OCI-LY1 (cell line): ENCODE measurements around the gene OXSR1.

ENCODE experiments used
- EZH2 ChIP-seq: fragments of 200-600 bp; sonication (generic), shearing (Covaris generic); IDR thresholded peaks from 2 replicates; pipeline ENCODE4 v1.8.0; 2017; ENCODE audit warnings: borderline replicate concordance, mixed run types, mild to moderate bottlenecking, antibody characterized with exemption, low read length, moderate library complexity, mixed read lengths
- TF ChIP-seq, protein P1 (sequence below): fragments of 200-600 bp; sonication (generic), shearing (Covaris generic); IDR thresholded peaks from 2 replicates; pipeline ENCODE4 v1.5.1; 2017; ENCODE audit warnings: mild to moderate bottlenecking, antibody characterized with exemption, low read length, moderate library complexity, mixed read lengths

DNA sequence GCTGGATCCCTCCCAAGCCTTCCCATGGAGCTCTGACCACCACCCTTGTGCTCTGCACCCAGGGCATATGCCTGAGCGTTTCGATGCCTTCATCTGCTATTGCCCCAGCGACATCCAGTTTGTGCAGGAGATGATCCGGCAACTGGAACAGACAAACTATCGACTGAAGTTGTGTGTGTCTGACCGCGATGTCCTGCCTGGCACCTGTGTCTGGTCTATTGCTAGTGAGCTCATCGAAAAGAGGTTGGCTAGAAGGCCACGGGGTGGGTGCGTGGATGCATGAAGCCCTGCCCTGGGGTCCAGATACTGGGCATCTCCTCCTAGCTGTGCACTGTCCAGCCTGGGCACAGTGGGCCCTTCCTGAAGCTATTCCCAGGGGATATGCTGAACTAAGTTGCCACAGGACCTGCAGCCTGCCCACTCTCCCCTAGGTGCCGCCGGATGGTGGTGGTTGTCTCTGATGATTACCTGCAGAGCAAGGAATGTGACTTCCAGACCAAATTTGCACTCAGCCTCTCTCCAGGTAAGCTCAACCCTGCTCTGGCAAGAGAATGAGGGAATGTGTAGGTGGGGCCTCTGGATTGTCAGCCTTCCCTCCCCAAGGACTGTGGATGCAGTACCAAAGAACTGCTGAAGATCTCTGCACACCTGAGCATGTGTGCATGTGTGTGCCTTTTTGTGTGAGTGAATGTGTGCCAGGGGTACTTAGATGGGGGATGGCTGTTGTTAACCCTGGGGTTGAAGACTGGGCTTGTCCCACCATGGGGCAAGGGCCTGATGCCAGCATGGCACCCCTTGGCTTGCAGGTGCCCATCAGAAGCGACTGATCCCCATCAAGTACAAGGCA, 24.8 kb upstream of the OXSR1 start:
- TF ChIP-seq, protein P1, sequence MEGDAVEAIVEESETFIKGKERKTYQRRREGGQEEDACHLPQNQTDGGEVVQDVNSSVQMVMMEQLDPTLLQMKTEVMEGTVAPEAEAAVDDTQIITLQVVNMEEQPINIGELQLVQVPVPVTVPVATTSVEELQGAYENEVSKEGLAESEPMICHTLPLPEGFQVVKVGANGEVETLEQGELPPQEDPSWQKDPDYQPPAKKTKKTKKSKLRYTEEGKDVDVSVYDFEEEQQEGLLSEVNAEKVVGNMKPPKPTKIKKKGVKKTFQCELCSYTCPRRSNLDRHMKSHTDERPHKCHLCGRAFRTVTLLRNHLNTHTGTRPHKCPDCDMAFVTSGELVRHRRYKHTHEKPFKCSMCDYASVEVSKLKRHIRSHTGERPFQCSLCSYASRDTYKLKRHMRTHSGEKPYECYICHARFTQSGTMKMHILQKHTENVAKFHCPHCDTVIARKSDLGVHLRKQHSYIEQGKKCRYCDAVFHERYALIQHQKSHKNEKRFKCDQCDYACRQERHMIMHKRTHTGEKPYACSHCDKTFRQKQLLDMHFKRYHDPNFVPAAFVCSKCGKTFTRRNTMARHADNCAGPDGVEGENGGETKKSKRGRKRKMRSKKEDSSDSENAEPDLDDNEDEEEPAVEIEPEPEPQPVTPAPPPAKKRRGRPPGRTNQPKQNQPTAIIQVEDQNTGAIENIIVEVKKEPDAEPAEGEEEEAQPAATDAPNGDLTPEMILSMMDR: no peak
- TF ChIP-seq EZH2: no peak
